ENCODE results near the gene ST8SIA4.

DNA sequence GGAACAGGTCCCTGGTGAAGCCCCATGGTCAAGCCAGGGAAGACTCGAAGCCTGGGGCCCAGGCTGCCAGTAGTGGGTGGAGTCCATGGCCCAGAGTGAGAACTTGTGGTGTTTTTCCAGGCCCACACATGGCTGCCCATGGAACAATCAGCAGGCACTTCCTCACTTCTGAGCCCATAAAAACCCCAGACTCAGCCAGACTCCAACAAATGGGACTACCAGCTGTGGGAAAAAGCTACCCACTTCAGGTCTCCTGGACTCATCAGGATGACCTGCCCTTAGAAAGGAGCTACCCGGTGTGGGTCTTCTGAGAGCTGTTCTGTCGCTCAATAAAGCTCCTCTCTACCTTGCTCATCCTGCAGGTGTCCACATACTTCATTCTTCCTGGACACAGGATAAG, 108.9 kb downstream of the ST8SIA4 start:
- TF ChIP-seq, protein P1, sequence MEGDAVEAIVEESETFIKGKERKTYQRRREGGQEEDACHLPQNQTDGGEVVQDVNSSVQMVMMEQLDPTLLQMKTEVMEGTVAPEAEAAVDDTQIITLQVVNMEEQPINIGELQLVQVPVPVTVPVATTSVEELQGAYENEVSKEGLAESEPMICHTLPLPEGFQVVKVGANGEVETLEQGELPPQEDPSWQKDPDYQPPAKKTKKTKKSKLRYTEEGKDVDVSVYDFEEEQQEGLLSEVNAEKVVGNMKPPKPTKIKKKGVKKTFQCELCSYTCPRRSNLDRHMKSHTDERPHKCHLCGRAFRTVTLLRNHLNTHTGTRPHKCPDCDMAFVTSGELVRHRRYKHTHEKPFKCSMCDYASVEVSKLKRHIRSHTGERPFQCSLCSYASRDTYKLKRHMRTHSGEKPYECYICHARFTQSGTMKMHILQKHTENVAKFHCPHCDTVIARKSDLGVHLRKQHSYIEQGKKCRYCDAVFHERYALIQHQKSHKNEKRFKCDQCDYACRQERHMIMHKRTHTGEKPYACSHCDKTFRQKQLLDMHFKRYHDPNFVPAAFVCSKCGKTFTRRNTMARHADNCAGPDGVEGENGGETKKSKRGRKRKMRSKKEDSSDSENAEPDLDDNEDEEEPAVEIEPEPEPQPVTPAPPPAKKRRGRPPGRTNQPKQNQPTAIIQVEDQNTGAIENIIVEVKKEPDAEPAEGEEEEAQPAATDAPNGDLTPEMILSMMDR (IDR thresholded peaks at IDR 0.05): no peak
- TF ChIP-seq EZH2 (IDR thresholded peaks at IDR 0.05; ENCODE audit: borderline replicate concordance, insufficient read depth, low read depth, low read length, poor library complexity, severe bottlenecking): no peak

Measured in B cell (primary cell).